GM18867 (cell line): ENCODE measurements around the gene SSBP4.

ENCODE experiments used
- ATAC-seq: cut with Tn5 transposase; IDR thresholded peaks from one replicate; pipeline ENCODE4 v1.9.1; 2021; ENCODE audit warnings: mild to moderate bottlenecking, moderate library complexity; ENCODE audit not compliant: unreplicated experiment

The SSBP4 gene

DNA sequence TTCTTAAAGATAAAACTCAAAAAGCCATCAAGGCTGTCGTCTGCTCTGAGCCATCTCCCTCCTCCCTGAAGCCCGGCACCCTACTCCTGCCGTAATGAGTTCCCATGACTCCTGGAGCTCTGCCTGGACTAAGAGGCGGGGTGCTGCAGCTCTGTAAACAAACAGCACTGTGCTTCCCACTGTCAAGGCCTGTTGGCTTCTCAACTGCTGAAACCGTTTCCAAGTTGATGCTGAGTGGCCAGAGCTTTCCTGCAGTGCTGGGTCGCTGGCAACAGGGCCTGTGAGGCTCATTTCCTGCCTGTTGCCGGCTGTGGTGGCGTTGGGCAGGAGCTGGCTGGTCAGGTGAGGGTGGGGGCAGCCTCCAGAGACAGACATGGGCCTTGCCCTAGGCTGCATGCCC is 45.4 kb downstream of the SSBP4 start:
- ATAC-seq = no peak

DNA sequence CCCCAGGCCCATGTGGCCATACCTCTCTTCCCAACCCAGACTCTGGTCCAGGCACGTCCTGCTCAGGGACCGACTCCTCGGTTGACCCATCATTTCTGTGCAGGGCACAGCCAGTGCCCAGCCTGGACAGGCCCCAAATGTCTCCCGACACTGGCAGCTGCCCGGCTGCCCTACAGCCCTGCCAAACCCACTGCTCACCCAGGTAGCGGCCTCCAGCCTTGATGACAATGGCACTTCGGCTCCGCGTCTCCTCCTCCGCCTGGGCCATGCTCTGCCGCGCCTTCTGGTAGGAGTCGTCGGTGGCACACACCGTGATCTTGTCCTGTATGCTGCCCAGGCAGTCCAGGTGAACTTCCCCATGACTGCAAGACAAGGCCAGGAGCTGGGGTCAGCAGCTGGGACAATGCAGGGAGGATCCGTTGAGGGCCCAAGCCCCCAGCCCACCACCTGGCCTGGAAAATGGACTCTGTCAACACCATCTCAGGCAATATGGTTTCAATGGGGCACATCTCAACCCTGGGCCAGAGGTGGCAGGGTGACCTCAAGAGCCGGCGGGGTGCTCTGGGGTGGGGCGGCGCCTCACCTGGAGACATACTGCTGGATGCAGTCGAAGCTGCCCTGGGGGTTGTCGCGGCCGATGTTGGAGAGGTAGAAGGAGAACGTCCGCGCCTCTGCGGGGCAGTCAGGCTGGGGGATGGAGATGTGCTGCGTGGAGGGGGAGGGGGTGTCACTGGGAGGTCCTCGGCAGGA is 46.2 kb downstream of the SSBP4 start:
- no peak for ATAC-seq

DNA sequence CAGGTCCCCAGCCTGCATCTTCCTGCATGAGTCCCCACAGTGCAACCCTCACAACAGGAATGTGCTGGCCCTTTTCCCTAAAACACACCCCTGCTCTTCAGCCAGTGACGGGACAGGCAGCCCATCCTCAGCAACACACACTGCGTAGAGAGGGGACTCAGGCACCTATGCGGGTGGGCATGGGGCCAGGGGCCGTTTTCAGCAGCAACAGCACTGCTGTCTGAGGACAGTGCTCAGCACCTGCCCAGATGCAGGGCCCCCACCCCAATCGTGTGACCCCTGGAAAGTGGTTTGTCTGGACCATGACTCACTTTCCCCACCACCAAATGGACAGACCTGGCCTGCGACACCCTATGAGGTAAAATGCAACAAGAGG is 46.8 kb downstream of the SSBP4 start:
- ATAC-seq = no peak

DNA sequence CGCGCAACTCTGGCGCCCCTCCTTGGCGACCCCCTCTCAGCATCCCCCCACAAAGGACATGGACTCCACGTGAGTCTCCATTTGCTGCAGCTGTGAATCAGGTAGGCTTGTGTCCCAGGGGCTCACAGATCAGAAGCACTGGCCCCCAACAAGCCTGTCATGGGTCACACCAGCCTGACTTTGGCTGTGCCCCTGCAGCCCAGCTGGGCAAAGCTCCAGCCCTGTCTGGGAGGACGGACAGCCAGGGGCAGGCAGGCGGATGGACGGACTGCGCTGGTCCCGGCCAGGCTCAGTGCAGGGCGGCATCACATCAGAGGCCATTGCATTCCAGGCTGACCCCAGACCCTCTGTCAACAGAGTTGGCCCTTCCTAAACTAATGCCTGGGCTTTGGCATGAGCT is 47.2 kb downstream of the SSBP4 start:
- ATAC-seq = no peak

DNA sequence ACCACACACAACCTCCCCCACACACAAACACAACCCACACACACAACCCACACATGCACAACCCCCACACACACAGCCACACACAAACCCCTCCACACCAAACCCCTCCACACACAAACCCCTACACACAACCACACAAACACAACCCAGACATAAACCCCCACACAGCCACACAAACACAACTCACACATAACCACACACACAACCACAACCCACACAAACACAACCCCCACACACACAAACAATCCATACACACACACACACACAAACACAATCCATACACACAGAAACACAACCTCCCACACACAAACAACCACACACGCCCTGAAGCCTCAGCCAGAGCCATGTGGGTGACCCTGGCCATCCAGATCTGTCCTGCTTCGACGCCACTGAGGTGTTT is 48.8 kb downstream of the SSBP4 start:
- ATAC-seq = no peak

DNA sequence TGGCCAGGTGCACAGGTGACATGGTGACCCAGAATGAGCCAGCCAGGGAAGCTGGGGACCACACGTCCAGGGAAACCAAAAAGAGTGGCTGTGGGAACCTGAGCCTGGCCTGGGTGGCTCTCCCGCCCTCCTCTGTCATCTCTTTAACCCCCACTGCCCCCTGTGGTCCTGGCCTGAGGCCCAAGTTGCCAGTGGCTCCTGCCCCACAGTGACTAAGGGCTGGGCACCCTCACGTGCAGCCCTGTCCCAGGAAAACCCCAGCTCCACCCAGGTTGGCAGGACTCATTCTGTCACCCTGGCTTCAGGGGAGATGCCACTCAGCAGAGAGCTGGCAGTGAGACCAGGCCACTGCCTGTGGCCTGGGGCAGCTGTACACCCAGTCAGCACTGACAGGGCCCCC is 49.3 kb downstream of the SSBP4 start:
- no peak for ATAC-seq

DNA sequence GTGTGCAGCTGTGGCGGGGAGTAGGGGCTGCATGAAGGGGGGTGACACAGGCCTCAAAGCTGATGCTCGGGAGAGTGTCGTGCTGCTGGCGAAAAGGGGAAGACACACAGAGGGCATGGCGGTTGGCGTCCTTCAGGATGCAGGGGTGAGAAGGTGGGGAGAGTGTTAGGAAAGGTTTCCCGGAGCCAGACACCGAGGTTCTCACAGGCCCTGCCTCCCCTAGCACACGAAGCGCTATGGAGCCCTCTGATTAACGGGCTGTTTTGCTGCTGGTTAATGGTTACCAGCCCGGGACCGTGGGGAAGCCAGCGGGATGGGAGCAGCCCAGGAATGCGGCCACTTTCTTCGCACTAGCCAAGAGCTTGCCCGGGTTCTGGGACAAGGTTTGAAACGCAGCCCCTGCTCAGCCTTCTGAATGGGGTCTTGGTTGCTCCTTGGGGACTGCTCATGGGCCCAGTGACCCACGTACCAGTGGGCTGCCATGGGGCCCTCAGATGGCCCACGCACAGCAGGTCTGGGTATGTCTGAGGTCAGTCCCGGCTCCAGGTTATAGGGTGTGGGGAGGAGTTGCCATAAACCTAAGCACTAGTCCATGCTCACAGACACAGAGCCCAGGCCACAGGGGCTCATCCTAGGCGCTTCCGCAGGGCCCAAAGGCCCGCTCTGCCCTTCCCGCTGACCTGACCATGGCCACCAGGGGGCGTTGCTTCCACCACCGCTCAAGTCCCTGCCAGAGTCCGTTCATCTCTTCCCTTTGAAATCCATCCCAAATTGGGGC is 50.1 kb downstream of the SSBP4 start:
- ATAC-seq = no peak

DNA sequence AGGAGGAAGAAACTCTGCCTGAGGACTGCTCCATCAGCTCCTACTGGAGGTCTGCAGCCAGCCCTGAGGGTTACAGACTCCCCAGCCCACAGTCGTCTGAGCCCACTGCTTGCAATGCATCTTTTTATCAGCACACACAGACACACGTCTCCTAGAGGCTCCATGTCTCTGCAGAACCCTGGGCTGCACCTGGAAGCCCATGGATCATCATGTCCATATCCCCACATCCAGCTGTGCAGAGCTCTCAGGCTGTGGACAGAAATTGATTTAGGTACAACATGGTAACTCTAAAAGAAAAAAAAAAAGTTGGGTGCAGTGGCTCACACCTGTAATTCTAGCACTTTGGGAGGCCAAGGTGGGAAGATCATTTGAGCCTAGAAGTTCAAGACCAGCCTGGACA is 51.6 kb downstream of the SSBP4 start:
- no peak for ATAC-seq

DNA sequence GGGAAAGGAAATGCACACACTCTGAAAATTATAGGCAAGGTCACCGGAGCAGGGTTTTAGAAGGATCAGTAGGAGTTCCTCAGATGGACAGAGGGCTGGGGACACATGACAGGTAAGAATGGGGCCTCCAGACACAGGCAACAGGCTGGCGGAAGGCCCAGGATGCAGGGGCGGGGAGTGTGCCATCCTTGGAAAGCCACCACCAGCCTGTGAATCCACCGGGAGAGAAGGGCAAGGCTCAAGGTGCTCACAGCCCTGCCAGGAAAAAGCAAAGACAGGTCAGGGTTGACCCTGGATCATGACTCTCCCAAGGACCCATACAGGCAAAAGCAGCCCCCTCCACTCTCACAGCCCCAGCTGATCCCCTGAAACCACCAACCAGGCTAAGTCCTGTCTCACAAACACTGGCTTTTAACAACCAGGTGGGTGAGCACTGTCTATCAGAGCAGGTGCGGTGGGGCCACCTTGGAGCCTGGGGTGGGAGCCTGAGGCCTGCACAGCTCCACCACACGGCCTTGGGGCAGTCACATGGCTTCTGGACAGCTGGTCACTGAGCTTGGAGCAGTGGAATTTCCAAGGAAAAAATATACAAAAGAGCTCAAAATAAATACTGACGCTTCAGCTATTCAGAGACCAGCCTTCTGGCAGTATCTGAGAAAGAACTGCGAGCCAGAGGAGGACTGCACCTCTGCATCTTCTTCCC is 54.0 kb downstream of the SSBP4 start:
- no peak for ATAC-seq

DNA sequence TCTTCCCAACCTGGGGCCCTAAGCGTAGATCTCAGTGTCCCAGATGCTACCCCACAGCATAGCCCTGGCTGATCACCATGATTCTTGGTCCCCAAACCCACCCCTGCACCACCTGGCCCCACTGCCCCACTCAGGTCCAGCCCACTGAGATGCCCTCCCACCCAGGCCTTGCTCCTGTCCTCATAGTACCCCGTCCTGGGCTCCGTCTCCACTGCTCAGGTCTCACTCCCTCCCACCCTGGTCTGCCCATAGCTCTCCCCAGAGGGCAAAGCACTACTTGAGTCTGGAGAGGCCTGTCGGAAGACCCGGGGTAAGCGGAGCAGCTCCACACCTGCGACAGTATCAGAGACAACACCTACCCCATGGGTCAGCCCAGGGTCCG is 54.5 kb downstream of the SSBP4 start:
- ATAC-seq = no peak

DNA sequence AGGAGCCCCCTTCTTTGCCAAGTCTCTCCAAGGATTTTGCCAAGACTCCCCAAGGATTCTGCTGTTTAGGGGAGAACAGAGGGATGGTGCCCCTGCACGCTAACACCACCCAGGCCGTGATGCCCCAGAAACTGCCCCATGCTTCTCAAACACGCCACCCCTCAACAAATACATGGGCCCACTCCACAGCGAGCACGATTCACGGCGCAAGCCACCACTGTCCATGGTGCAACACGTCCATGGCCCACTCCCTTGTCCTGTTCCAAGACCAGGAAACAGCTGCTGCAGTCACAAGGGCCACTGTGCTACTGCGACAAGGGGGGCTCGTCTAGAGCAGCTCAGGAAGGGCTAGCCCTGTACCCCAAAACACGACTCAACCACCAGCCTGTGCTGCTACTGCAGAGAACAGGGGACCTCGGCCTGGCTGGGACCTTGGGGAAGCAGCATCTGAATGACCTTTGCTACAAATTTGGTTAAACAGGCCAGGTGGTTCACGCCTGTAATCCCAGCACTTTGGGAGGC is 55.2 kb downstream of the SSBP4 start:
- no peak for ATAC-seq

DNA sequence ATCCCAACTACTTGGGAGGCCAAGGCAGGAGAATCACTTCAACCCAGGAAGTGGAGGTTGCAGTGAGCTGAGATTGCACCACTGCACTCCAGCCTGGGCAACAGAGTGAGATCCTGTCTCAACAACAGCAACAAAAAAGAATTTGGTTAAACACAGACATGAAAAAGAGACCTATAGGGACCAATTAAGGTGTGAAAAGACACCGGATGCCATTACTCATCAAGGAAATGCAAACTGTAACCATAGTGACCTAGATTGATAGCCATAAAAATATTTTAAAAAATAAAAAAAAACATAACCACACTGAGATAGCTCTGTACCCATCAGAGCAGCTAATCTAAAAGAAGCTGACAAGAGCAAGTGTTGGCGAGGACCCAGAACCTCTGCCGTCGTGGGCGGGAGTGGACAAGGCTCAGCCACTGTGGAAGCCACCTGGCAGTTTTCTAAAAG is 55.8 kb downstream of the SSBP4 start:
- ATAC-seq = no peak

DNA sequence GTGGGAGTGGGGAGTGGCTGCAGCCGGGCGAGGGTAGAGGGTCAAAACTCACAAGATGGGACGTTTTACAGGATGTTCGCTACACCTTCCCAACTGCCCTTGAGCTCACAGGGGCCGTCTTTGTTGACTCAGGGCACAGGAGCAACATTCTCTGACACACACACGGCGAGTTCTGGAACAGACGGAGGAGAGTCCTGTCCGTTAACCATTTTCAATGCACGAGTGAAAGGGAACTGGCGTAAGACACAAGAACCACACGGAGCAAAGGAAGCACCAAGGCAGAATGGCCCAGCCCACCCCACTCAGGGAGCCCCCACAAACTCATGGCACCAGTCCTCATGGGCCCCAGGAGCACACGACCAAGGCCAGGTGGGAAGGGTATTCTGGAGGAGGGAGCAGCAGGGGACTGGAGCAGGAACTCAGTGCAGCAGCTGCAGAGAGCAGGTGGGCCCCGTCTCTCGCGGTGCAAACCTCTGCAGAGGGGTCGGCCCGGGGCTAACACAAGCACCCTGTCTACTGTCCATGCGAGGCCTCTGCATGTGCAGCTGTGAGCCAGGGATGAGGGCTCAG is 56.6 kb downstream of the SSBP4 start:
- ATAC-seq = no peak

DNA sequence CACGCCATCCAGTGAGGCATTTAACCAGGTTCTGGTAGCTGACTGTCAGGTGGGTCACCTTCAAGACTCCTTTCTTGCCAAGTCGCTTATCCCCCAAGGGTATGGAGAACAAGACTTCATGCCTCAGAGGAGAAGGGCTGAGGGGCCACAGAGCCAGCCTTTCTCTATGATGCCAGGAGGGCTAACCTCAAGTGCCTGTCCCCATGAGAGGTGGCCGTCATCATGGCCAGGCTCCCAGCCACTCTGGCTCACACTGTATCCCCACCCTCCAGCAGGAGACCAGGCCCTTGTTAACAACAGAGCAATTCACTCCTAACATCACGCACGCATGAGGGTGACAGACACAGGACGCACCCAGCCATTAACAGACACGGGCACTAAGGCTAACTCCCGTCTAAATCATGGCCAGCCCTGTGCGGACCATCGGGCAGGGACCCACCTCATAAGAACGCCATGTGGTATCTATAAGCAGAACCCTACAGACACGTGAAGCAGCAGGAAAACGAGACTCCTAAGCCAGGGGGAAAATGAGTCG is 57.4 kb downstream of the SSBP4 start:
- no peak for ATAC-seq

DNA sequence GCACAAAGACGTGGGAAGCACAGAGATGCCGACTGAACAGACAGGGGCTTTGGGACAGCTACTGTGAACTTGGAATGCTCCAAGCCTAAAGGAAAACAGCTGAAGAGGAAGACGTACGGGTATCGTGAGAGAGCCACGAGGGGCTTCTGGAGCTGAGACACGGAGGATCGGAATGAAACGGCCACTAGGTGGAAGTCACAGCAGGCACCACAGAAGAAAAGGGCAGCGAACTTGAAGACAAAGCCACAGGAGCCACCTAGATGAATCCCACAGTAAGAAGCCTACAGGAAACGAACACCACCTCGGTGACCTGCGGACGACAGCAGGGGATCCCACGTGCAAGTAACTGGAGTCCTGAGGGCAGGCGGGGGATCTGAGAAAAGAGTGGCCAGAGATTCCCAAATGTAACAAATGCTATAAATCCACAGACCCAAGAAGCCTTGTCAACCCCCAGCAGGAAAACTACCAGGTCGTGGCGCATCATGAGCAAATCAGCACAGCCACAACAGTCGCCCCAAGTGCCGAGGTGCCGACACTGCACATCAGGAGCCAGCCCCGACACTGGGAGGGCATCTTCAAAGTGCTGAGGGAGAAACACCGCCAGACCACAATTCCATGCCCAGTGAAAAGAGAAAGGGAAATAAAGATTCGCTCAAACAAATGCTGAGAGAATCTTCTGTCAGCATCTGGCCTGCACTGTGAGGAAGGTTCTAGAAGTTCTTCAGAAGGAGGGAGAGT is 58.0 kb downstream of the SSBP4 start:
- ATAC-seq = no peak

DNA sequence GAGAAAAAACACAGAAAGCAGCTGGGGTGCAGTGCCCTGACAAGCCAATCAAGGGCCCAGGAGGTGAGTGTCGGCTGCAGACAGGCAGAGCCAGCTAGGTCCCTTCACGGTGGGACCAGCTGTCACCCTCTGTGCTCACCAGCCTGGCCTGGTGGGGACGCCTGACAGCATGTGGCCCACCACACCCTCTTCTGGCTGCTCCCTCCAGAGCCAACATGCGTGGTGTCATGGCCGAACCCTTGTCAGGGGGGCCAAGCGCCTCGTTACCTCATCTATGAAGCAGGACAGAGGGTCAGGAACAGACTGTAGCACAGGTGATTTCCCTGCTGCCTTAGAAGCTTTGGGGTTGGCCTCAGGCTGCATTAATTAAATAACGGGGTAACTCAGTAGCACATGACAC is 58.8 kb downstream of the SSBP4 start:
- no peak for ATAC-seq

DNA sequence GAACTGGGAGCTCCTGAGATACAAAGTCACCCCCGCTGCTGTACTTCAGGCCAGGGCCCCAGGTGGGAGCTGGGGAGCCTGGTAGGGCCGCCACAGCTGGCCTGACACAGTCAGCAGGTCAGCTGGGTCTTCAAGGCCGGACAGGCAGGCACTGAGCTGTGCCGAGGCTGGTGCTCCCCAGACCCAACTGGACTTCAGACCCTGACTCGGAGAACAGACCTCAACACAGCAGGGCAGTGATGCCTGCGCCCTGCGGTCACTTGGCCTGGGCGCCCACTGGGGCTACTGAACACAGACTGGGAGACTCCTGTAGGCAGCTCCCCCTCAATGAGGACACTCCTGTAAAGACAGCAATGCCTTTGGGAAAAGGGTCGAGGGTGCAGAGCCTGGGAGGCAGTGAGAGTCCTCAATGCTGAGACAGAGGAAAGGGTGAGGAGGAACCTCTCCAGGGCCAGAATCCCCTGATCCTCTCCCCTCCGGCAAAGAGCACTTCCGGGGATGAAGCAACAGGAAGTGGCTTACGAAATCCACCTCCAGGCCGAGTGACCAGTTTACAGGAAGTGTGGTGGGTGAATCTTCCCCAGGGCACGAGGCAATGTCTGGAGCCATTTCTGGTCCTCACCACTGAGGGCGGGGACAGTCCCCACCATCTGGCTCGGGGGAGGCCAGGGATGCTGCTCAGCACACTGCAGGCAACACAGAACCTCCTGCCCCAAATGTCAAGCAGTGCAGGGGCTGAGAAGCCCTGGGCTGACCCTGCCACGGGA is 59.5 kb downstream of the SSBP4 start:
- ATAC-seq = no peak

DNA sequence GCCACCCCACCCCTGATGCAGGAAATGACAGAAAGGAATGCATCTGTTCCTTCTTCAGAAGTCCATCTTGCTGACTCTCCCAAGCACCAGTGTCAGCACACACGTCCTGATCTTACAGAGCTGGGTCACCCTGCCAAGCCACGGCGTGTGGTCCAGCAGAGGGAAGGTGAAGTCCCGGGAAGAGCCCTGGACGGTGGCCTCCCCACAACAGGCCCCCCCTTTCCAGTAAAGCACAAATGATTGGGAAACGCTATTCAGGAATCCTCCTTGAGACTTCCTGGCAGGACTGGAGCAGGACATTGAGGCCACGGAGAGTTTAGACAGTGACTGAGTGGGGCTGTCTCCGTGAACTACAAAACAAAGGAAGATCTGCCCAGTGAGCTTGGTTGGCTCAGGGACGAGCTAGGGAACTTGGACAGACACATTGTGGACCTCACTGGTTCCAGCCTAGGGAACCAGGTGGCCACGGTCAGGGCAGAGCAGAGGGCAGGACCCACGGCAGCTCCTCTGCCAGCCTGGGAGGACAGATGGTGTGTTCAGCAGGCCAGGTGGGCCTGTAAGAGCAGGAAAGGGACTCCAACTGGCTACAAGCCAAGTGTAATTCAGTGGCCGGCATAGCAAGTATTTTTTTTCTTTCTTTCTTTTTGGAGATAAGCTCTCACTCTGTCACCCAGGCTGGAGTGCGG is 61.0 kb downstream of the SSBP4 start:
- ATAC-seq = no peak
